ENCODE measurements around the gene KLHL4. TPM values are rescaled to one million over a fixed set of nuclear protein-coding genes. Genes with fewer than 3 reads are reported as not detected.
"Not testable (repeated sequence)": the region's sequence is repeated elsewhere in the genome, so short reads cannot be mapped to it uniquely, and the experiment has no call there.

The KLHL4 gene
- total RNA-seq, 1 donor from 2014 or later = 11.1 TPM

DNA sequence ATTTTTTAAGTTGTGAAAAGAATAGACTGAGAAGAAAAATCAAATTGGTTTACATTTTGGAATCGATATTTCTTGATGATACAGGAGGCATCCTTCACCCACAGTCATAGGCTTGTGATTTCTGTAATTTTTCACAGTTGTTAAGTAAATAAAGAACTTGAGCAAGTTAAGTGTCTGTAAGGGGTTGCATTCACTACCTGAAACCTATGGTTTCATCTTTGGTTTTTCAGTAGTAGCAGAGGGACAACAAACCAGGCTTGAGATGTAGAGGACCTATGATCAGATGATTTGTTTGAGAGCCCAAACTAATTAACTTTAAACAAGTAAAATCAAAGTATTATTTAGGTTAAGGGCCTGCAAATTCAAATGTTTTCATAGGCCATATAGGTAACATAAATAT lies 175.6 kb downstream of the KLHL4 start:
- H3K4me1 Mint-ChIP-seq (ENCODE audit: unreplicated experiment) = no peaks in the 10 kb centered on the region
- no peaks in the 10 kb centered on the region for H3K9me3 Mint-ChIP-seq

DNA sequence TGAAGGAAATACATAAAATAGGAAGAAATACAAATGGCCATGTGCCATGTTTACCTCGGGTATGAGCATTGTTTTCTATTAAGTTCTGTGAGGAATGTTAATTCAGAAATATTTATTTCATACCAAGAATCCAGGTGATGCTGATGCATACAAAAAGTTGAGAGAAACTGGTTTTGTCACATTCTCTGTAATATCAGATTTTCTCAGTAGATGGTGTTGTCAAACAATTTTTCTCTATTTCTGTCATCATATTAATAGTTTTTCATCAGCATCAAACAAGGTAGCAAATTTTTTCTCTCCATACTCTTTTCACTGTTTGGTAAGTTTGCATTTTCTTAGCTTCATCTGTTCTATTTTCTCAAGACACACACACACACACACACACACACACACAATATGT lies 179.8 kb downstream of the KLHL4 start:
- Mint-ChIP-seq H3K9me3 (no peaks in the 10 kb centered on the region), H3K27ac (no peak overlapping the region), H3K4me1 (ENCODE audit: unreplicated experiment) (no peaks in the 10 kb centered on the region), H3K36me3 (no peaks in the 10 kb centered on the region), H3K27me3 (no peaks in the 10 kb centered on the region), H3K4me3 (no peak overlapping the region)
- no peak for DNase-seq (ENCODE audit: extremely low spot score, unreplicated experiment)
- TF ChIP-seq, protein P1, sequence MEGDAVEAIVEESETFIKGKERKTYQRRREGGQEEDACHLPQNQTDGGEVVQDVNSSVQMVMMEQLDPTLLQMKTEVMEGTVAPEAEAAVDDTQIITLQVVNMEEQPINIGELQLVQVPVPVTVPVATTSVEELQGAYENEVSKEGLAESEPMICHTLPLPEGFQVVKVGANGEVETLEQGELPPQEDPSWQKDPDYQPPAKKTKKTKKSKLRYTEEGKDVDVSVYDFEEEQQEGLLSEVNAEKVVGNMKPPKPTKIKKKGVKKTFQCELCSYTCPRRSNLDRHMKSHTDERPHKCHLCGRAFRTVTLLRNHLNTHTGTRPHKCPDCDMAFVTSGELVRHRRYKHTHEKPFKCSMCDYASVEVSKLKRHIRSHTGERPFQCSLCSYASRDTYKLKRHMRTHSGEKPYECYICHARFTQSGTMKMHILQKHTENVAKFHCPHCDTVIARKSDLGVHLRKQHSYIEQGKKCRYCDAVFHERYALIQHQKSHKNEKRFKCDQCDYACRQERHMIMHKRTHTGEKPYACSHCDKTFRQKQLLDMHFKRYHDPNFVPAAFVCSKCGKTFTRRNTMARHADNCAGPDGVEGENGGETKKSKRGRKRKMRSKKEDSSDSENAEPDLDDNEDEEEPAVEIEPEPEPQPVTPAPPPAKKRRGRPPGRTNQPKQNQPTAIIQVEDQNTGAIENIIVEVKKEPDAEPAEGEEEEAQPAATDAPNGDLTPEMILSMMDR (conservative IDR thresholded peaks at IDR 0.05) = no peak

More for the DNA sequence above, 175.6 kb downstream of the KLHL4 start:
- Mint-ChIP-seq H3K36me3 (no peaks in the 10 kb centered on the region), H3K4me3 (no peak overlapping the region), H3K27me3 (no peaks in the 10 kb centered on the region), H3K27ac (no peak overlapping the region)
- TF ChIP-seq, protein P1 (conservative IDR thresholded peaks at IDR 0.05) = no peak
- DNase-seq (ENCODE audit: extremely low spot score, unreplicated experiment) = no peak

DNA sequence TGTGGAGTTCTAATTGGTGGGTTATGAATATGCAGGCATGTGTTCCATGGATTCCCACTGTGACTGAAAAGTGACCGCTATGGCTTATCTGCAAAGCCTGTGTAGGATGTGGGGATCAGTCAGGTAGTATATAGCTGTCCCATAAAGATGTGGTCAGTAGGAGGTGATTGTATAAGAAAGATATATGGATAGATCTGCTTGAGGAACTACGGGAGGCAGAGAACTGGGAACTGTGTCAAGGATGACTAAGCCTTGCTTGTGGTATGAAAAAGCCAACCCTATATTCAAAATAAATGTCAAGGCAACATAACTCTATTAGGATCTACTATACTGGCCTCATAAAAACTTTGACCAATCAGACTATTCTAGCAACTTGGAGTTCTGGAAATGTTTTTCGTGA lies 185.2 kb downstream of the KLHL4 start:
- Mint-ChIP-seq H3K9me3 (no peaks in the 10 kb centered on the region), H3K4me3 (no peak overlapping the region), H3K4me1 (ENCODE audit: unreplicated experiment) (no peaks in the 10 kb centered on the region), H3K27me3 (no peaks in the 10 kb centered on the region), H3K27ac (no peak overlapping the region), H3K36me3 (no peaks in the 10 kb centered on the region)
- TF ChIP-seq, protein P1 (conservative IDR thresholded peaks at IDR 0.05) = no peak
- DNase-seq (ENCODE audit: extremely low spot score, unreplicated experiment) = no peak

DNA sequence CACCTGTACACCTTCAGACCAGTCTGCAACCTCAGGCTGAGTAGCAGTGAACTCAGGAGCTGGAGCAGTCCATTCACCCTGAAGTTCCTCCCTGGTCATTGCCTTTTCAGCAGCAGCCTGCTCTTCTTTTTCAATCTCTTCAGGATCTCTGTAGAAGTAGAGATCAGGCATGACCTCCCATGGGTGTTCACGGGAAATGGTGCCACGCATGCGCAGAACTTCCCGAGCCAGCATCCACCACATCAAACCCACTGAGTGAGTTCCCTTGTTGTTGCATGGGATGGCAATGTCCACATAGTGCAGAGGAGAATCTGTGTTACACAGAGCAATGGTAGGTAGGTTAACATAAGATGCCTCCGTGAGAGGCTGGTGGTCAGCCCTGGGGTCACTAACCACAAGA lies 185.9 kb downstream of the KLHL4 start:
- not testable (repeated sequence) for H3K27me3 Mint-ChIP-seq; H3K27ac Mint-ChIP-seq; H3K4me3 Mint-ChIP-seq; H3K36me3 Mint-ChIP-seq; H3K4me1 Mint-ChIP-seq (ENCODE audit: unreplicated experiment); H3K9me3 Mint-ChIP-seq; DNase-seq (ENCODE audit: extremely low spot score, unreplicated experiment)

DNA sequence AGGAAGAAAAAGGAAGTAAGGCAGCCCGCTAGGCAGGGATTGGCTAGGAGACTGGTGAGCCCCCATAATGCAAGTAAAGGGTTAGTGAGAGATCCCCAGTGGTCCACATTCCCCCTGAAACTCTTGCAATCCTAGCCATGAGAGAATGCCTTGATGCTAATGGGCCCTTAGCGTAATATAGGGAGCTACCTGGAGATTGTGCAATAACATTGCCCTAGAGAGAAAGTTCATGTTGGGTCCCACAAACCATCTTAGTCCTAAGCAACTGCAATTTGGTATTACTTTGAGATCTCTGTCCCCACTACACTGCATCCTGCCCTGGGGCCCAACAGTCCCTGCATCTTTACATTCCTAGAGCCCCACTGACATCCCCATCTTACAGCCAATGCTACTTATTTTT lies 188.5 kb downstream of the KLHL4 start:
- Mint-ChIP-seq H3K4me1 (ENCODE audit: unreplicated experiment) (no peaks in the 10 kb centered on the region), H3K27ac (no peak overlapping the region), H3K4me3 (no peak overlapping the region), H3K36me3 (no peaks in the 10 kb centered on the region), H3K27me3 (no peaks in the 10 kb centered on the region), H3K9me3 (peaks cover 11% of the 10 kb centered on the region)
- DNase-seq (ENCODE audit: extremely low spot score, unreplicated experiment) = no peak
- TF ChIP-seq, protein P1 (conservative IDR thresholded peaks at IDR 0.05) = no peak

DNA sequence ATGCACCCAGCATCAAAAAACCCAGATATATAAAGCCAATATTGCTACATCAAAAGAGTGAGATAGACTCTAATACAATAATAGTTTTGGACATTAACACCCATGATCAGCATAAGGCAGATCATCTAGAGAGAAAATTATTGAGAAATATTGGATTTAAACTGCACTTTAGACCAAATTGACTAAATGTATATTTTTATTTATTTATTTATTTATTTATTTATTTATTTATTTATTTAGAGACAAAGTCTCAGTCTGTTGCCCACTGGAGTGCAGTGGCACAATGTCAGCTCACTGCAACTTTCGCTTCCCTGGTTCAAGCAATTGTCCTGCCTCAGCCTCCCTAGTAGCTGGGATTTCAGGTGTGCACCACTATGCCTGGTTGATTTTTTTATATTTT lies 193.0 kb downstream of the KLHL4 start:
- DNase-seq (ENCODE audit: extremely low spot score, unreplicated experiment) = no peak
- TF ChIP-seq, protein P1 (conservative IDR thresholded peaks at IDR 0.05) = no peak
- Mint-ChIP-seq H3K9me3 (peaks cover 11% of the 10 kb centered on the region), H3K4me1 (ENCODE audit: unreplicated experiment) (no peaks in the 10 kb centered on the region), H3K4me3 (no peak overlapping the region), H3K36me3 (no peaks in the 10 kb centered on the region), H3K27me3 (no peaks in the 10 kb centered on the region), H3K27ac (no peak overlapping the region)
